NK-92 (cell line): Measurements from ENCODE around the gene TLR8.

ENCODE experiments used
- DNase-seq: peaks from one replicate; lab custom pipeline; 2025; ENCODE audit not compliant: unreplicated experiment; lab: John Stamatoyannopoulos, UW

The TLR8 gene

GRCh38 chrX:12945494-12945893, 39.1 kb downstream of the TLR8 start:
- DNase-seq = no peak

GRCh38 chrX:12946406-12946805, 40.0 kb downstream of the TLR8 start:
- no peak for DNase-seq

- no peak for DNase-seq
Measured at GRCh38 chrX:12946838-12947544, 40.6 kb downstream of the TLR8 start.

- no peak for DNase-seq
Measured at GRCh38 chrX:12947545-12948235, 41.3 kb downstream of the TLR8 start.

- no peak for DNase-seq
Measured at GRCh38 chrX:12948495-12948894, 42.1 kb downstream of the TLR8 start.

- DNase-seq = no peak
Measured at GRCh38 chrX:12949205-12949926, 42.9 kb downstream of the TLR8 start.

GRCh38 chrX:12949927-12950656, 43.7 kb downstream of the TLR8 start:
- DNase-seq = peak; percentile 41

GRCh38 chrX:12950851-12951594, 44.6 kb downstream of the TLR8 start:
- no peak for DNase-seq

- no peak for DNase-seq
Measured at GRCh38 chrX:12951595-12951975, 45.2 kb downstream of the TLR8 start.

GRCh38 chrX:12953420-12953819, 47.0 kb downstream of the TLR8 start:
- no peak for DNase-seq

- DNase-seq = no peak
Measured at GRCh38 chrX:12954376-12954775, 48.0 kb downstream of the TLR8 start.

GRCh38 chrX:12954981-12955380, 48.6 kb downstream of the TLR8 start:
- DNase-seq = no peak

GRCh38 chrX:12955882-12956703, 49.7 kb downstream of the TLR8 start:
- no peak for DNase-seq

GRCh38 chrX:12956704-12957534, 50.5 kb downstream of the TLR8 start:
- DNase-seq = no peak

- no peak for DNase-seq
Measured at GRCh38 chrX:12958059-12958458, 51.6 kb downstream of the TLR8 start.

GRCh38 chrX:12958461-12958860, 52.0 kb downstream of the TLR8 start:
- DNase-seq = no peak

- no peak for DNase-seq
Measured at GRCh38 chrX:12961196-12961718, 54.8 kb downstream of the TLR8 start.

GRCh38 chrX:12962041-12962504, 55.7 kb downstream of the TLR8 start:
- DNase-seq = no peak
